GM23338 (cell line): Measurements from ENCODE around the gene FGFR2. TPM values are rescaled to one million over a fixed set of nuclear protein-coding genes. Genes with fewer than 3 reads are reported as not detected.

Source experiments
- ATAC-seq: fragments of 200-7000 bp; cut with Tn5 transposase; 3 replicates; pipeline ENCODE4 v1.9.1; 2020
- DNase-seq: peaks from one replicate; pipeline ENCODE4 v3.0.0-alpha.2; 2015; ENCODE audit warnings: low spot score
- H2AFZ ChIP-seq: fragments of 200-600 bp; sonication (generic); 2 replicates; pipeline ENCODE4 v1.8.0; 2016; ENCODE audit warnings: antibody characterized with exemption, mild to moderate bottlenecking, moderate library complexity
- H3F3A ChIP-seq: fragments of 200-600 bp; sonication (generic); replicated peaks from 2 replicates; pipeline ENCODE4 v1.8.0; 2017; ENCODE audit warnings: antibody characterized with exemption, mixed run types, low read depth
- H3K27ac ChIP-seq: fragments of 200-600 bp; sonication (generic); 2 replicates; pipeline ENCODE4 v1.6.1; 2016; ENCODE audit warnings: low read depth
- H3K27me3 ChIP-seq: fragments of 200-600 bp; sonication (generic); 2 replicates; pipeline ENCODE4 v1.8.0; 2016; ENCODE audit warnings: mild to moderate bottlenecking, mixed run types, moderate library complexity; ENCODE audit not compliant: insufficient read depth
- H3K36me3 ChIP-seq: fragments of 200-600 bp; sonication (generic); 2 replicates; pipeline ENCODE4 v1.8.0; 2016; ENCODE audit warnings: mild to moderate bottlenecking; ENCODE audit not compliant: insufficient read depth
- H3K4me1 ChIP-seq: fragments of 200-600 bp; sonication (generic); 2 replicates; pipeline ENCODE4 v1.8.0; 2016; ENCODE audit warnings: mild to moderate bottlenecking, moderate library complexity; ENCODE audit not compliant: insufficient read depth
- H3K4me2 ChIP-seq: fragments of 200-600 bp; sonication (generic); 2 replicates; pipeline ENCODE4 v1.7.1; 2017; ENCODE audit warnings: mixed run types
- H3K4me3 ChIP-seq: fragments of 200-600 bp; sonication (generic); 2 replicates; pipeline ENCODE4 v1.6.1; 2016; ENCODE audit warnings: mixed run types
- H3K79me2 ChIP-seq: fragments of 200-600 bp; sonication (generic); replicated peaks from 2 replicates; pipeline ENCODE4 v1.8.0; 2017; ENCODE audit warnings: mild to moderate bottlenecking; ENCODE audit not compliant: insufficient read depth
- H3K9me2 ChIP-seq: fragments of 200-600 bp; sonication (generic); 2 replicates; pipeline ENCODE4 v1.8.0; 2017; ENCODE audit not compliant: insufficient read depth
- H4K20me1 ChIP-seq: fragments of 200-600 bp; sonication (generic); replicated peaks from 2 replicates; pipeline ENCODE4 v1.8.0; 2017; ENCODE audit warnings: mild to moderate bottlenecking; ENCODE audit not compliant: insufficient read depth
- H3K27ac Mint-ChIP-seq: 2 replicates; pipeline ENCODE4 v1.8.0; 2020; ENCODE audit warnings: inconsistent platforms, mild to moderate bottlenecking, moderate library complexity, mixed read lengths
- H3K27me3 Mint-ChIP-seq: 3 replicates; pipeline ENCODE4 v1.8.0; 2022; ENCODE audit warnings: low read depth, mild to moderate bottlenecking, moderate library complexity, mixed read lengths, inconsistent platforms; ENCODE audit not compliant: insufficient read depth, poor library complexity
- H3K36me3 Mint-ChIP-seq: 3 replicates; pipeline ENCODE4 v1.8.0; 2021; ENCODE audit warnings: low read depth, mild to moderate bottlenecking, inconsistent platforms, moderate library complexity, mixed read lengths
- H3K4me1 Mint-ChIP-seq: 3 replicates; pipeline ENCODE4 v1.8.0; 2020; ENCODE audit warnings: mild to moderate bottlenecking, inconsistent platforms, mixed read lengths
- H3K4me3 Mint-ChIP-seq: 3 replicates; pipeline ENCODE4 v1.8.0; 2021; ENCODE audit warnings: moderate library complexity, mild to moderate bottlenecking, inconsistent platforms, mixed read lengths
- H3K9me3 Mint-ChIP-seq: 3 replicates; pipeline ENCODE4 v1.8.0; 2020; ENCODE audit warnings: moderate library complexity, mild to moderate bottlenecking, inconsistent platforms, mixed read lengths
- CREB1 ChIP-seq: fragments of 250-450 bp; sonication (Bioruptor Pico); IDR thresholded peaks from 2 replicates; pipeline ENCODE4 v1.5.0; 2020; ENCODE audit warnings: low read depth, mild to moderate bottlenecking, moderate library complexity
- CTCF ChIP-seq, 2 experiments: fragments of 200-600 bp in 1 of 2; sonication (generic) in 1 of 2; conservative IDR thresholded peaks; 2 replicates each; pipeline versions ENCODE4 v1.5.1 to v1.6.1; 2016 to 2017; ENCODE audit warnings: antibody characterized with exemption in 2 of 2, low read depth in 2 of 2, mild to moderate bottlenecking in 2 of 2, moderate library complexity in 1 of 2
- ETS1 ChIP-seq: IDR thresholded peaks from 2 replicates; pipeline ENCODE4 v1.6.1; 2016; ENCODE audit warnings: antibody characterized with exemption
- EZH2 ChIP-seq: fragments of 200-600 bp; sonication (generic); IDR thresholded peaks from one replicate; pipeline ENCODE4 v1.8.0; 2017; ENCODE audit warnings: antibody characterized with exemption, mild to moderate bottlenecking, low read depth; ENCODE audit not compliant: unreplicated experiment
- EZH2phosphoT487 ChIP-seq: fragments of 200-600 bp; sonication (generic); IDR thresholded peaks from one replicate; pipeline ENCODE4 v1.8.1; 2018; ENCODE audit warnings: antibody characterized with exemption; ENCODE audit not compliant: unreplicated experiment
- JUNB ChIP-seq: IDR thresholded peaks from one replicate; pipeline ENCODE4 v1.6.1; 2016; ENCODE audit warnings: antibody characterized with exemption; ENCODE audit not compliant: unreplicated experiment
- POLR2AphosphoS5 ChIP-seq: IDR thresholded peaks from 2 replicates; pipeline ENCODE4 v1.6.1; 2016; ENCODE audit warnings: antibody characterized with exemption, low read depth
- ZNF331 ChIP-seq: fragments of 250-450 bp; sonication (Bioruptor Pico); IDR thresholded peaks from 2 replicates; pipeline ENCODE4 v1.5.0; 2020; ENCODE audit warnings: low read depth, mild to moderate bottlenecking, moderate library complexity
- ZNF462 ChIP-seq: fragments of 250-450 bp; sonication (Bioruptor Pico); IDR thresholded peaks from 2 replicates; pipeline ENCODE4 v1.5.0; 2020; ENCODE audit warnings: mild to moderate bottlenecking, moderate library complexity
- polyA plus RNA-seq: library from polyadenylated mRNA; unstranded; fragments of >200 nt; fragmentation: Nextera tagmentation; extraction: Ambion mirVana; gene quantifications from 2 replicates; pipeline ENCODE4 v1.2.1, GENCODE V29; 2016
- total RNA-seq: library from RNA; depleted of rRNA; stranded (reverse); fragments of >200 nt; shearing (Covaris generic); gene quantifications from 2 replicates; pipeline ENCODE4 v1.2.3, GENCODE V29; 2014

FGFR2 gene
- total and polyA plus RNA-seq, 2 experiments from 2014 or later = 31.1 to 106 TPM

- Histone ChIP-seq H3K36me3 (no peaks in the 10 kb centered on the region), H3K4me1 (no peaks in the 10 kb centered on the region), H3K27ac (no peak overlapping the region), H3K4me3 (no peak overlapping the region), H2AFZ (no peak overlapping the region), H3K9me2 (no peaks in the 10 kb centered on the region), H3F3A (no peaks in the 10 kb centered on the region), H3K4me2 (no peak overlapping the region), H4K20me1 (no peaks in the 10 kb centered on the region), H3K79me2 (no peaks in the 10 kb centered on the region), H3K27me3 (peaks cover 8% of the 10 kb centered on the region; the same call in 1 of the 2 replicates)
- Mint-ChIP-seq H3K4me3 (no peak overlapping the region), H3K4me1 (peaks cover 18% of the 10 kb centered on the region), H3K9me3 (no peaks in the 10 kb centered on the region; the same call in 2 of the 3 replicates), H3K36me3 (no peaks in the 10 kb centered on the region), H3K27ac (no peak overlapping the region), H3K27me3 (peaks cover 19% of the 10 kb centered on the region)
- DNase-seq (no peak), ATAC-seq (no peak)
- TF ChIP-seq POLR2AphosphoS5 = no peak
- no peak for TF ChIP-seq CREB1 (CRISPR knock-in tag)
- no peak for TF ChIP-seq EZH2phosphoT487
- no peak for TF ChIP-seq ZNF331 (CRISPR knock-in tag)
- no peak for TF ChIP-seq CTCF (conservative IDR thresholded peaks at IDR 0.05; ENCODE audit: low read depth in 2 of 2)
- TF ChIP-seq JUNB = no peak
- no peak for TF ChIP-seq ZNF462 (CRISPR knock-in tag)
- no peak for TF ChIP-seq EZH2
- TF ChIP-seq ETS1 = no peak
Observed at GRCh38 chr10:121609426-121610380, 11.5 kb upstream of the FGFR2 start.
